Suprapubic skin (tissue), 4 donors: ENCODE results near the gene NELL1. TPM values are rescaled to one million over a fixed set of nuclear protein-coding genes. Genes with fewer than 3 reads are reported as not detected.

Experiments used
- DNase-seq, 2 donors: peaks; one replicate each; pipeline ENCODE4 v3.0.0-alpha.2; 2019; ENCODE audit warnings: low spot score in 2 of 2
- H3K27ac ChIP-seq: fragments of 200-600 bp; sonication (generic); one replicate; pipeline ENCODE4 v1.5.1; 2019
- H3K27me3 ChIP-seq: fragments of 200-600 bp; sonication (generic); one replicate; pipeline ENCODE4 v1.5.1; 2019
- H3K36me3 ChIP-seq: fragments of 200-600 bp; sonication (generic); one replicate; pipeline ENCODE4 v1.5.1; 2019
- H3K4me1 ChIP-seq: fragments of 200-600 bp; sonication (generic); one replicate; pipeline ENCODE4 v1.5.1; 2019
- H3K4me3 ChIP-seq: fragments of 200-600 bp; sonication (generic); one replicate; pipeline ENCODE4 v1.5.1; 2019; ENCODE audit warnings: mild to moderate bottlenecking
- H3K9me3 ChIP-seq: fragments of 200-600 bp; sonication (generic); one replicate; pipeline ENCODE4 v1.5.1; 2019
- CTCF ChIP-seq, 2 donors: fragments of 200-600 bp in 1 of 2; fragments of 450-650 bp in 1 of 2; sonication (generic) in 1 of 2; IDR thresholded peaks; one replicate each; pipeline ENCODE4 v1.5.1; 2016 to 2019; ENCODE audit warnings: antibody characterized with exemption in 2 of 2, mild to moderate bottlenecking in 1 of 2, moderate library complexity in 1 of 2
- EP300 ChIP-seq: sonication (generic); formaldehyde crosslinking; IDR thresholded peaks from one replicate; pipeline ENCODE4 v1.6.1; 2017; ENCODE audit warnings: antibody characterized with exemption
- POLR2A ChIP-seq, 2 donors: fragments of 450-650 bp; IDR thresholded peaks; one replicate each; pipeline ENCODE4 v1.6.1; 2017; ENCODE audit warnings: antibody characterized with exemption in 2 of 2, mild to moderate bottlenecking in 2 of 2, moderate library complexity in 2 of 2
- POLR2AphosphoS5 ChIP-seq, 3 donors: sonication (generic); formaldehyde crosslinking; IDR thresholded peaks; one replicate each; pipeline ENCODE4 v1.6.1; 2017; ENCODE audit warnings: antibody characterized with exemption in 3 of 3
- WGBS: methylation state at CpG from one replicate; pipeline ENCODE4 v1.1.5; 2018; 5-methylcytosine and 5-hydroxymethylcytosine counted together
- total RNA-seq, 4 donors: library from RNA; depleted of rRNA; stranded (reverse); fragments of >200 nt; gene quantifications; one replicate each; pipeline ENCODE4 v1.1.0, GENCODE V29; 2016

The NELL1 gene
- total RNA-seq: 1 to 10 TPM in 1 of 4 donors, under 1 TPM in 1, not detected in 2; 0.18 to 3.9 TPM

- Histone ChIP-seq H3K9me3 (no peaks in the 10 kb centered on the region), H3K4me3 (peak within 1 kb of the TSS; percentile 21), H3K27ac (no peak within 1 kb of the TSS), H3K4me1 (peaks cover 16% of the 10 kb centered on the region), H3K27me3 (peaks cover 80% of the 10 kb centered on the region), H3K36me3 (no peaks in the 10 kb centered on the region)
- 5% methylated on average over 13 of the region's 93 CpGs for WGBS
- no peak for DNase-seq
- TF ChIP-seq EP300: no peak
- TF ChIP-seq CTCF (IDR thresholded peaks at IDR 0.05): no peak
- TF ChIP-seq POLR2AphosphoS5 (IDR thresholded peaks at IDR 0.05): no peak
- TF ChIP-seq POLR2A (IDR thresholded peaks at IDR 0.05): no peak
These were observed at the start of gene NELL1 for GRCh38 chr11:20668844-20669819. NELL1 (plus strand) TSS chr11:20669586.

- Histone ChIP-seq H3K27ac (no peak overlapping the region), H3K9me3 (no peaks in the 10 kb centered on the region), H3K4me3 (no peak overlapping the region), H3K27me3 (no peaks in the 10 kb centered on the region), H3K4me1 (no peaks in the 10 kb centered on the region), H3K36me3 (no peaks in the 10 kb centered on the region)
- WGBS: 73% methylated on average over 2 of the region's 2 CpGs
- no peak for TF ChIP-seq CTCF (IDR thresholded peaks at IDR 0.05)
- TF ChIP-seq EP300: no peak
- TF ChIP-seq POLR2AphosphoS5 (IDR thresholded peaks at IDR 0.05): no peak
- no peak for TF ChIP-seq POLR2A (IDR thresholded peaks at IDR 0.05)
- no peak for DNase-seq
These were observed 48.4 kb upstream of the NELL1 start for GRCh38 chr11:20620988-20621387.

GRCh38 chr11:20621679-20622078, 47.7 kb upstream of the NELL1 start:
- Histone ChIP-seq H3K9me3 (no peaks in the 10 kb centered on the region), H3K4me1 (no peaks in the 10 kb centered on the region), H3K27me3 (no peaks in the 10 kb centered on the region), H3K27ac (no peak overlapping the region), H3K4me3 (no peak overlapping the region), H3K36me3 (no peaks in the 10 kb centered on the region)
- TF ChIP-seq POLR2A (IDR thresholded peaks at IDR 0.05) (no peak), CTCF (IDR thresholded peaks at IDR 0.05) (no peak), POLR2AphosphoS5 (IDR thresholded peaks at IDR 0.05) (no peak), EP300 (no peak)
- no peak for DNase-seq
- 25% methylated on average over 3 of the region's 6 CpGs for WGBS

- no peaks in the 10 kb centered on the region for H3K4me1 ChIP-seq
- WGBS: 43% methylated on average over 4 of the region's 4 CpGs
- H3K27ac ChIP-seq: no peak overlapping the region
- no peak for DNase-seq
- no peaks in the 10 kb centered on the region for H3K36me3 ChIP-seq
- no peaks in the 10 kb centered on the region for H3K27me3 ChIP-seq
- TF ChIP-seq EP300 (no peak), POLR2AphosphoS5 (IDR thresholded peaks at IDR 0.05) (no peak), POLR2A (IDR thresholded peaks at IDR 0.05) (no peak), CTCF (IDR thresholded peaks at IDR 0.05) (no peak)
- no peak overlapping the region for H3K4me3 ChIP-seq
- H3K9me3 ChIP-seq: no peaks in the 10 kb centered on the region
These were observed 46.1 kb upstream of the NELL1 start for GRCh38 chr11:20623252-20623651.

- TF ChIP-seq POLR2A (IDR thresholded peaks at IDR 0.05) (no peak), POLR2AphosphoS5 (IDR thresholded peaks at IDR 0.05) (no peak), EP300 (no peak), CTCF (IDR thresholded peaks at IDR 0.05) (no peak)
- 64% methylated on average over 4 of the region's 4 CpGs for WGBS
- no peaks in the 10 kb centered on the region for H3K36me3 ChIP-seq
These were observed 43.1 kb upstream of the NELL1 start for GRCh38 chr11:20626279-20626678.

More at GRCh38 chr11:20626279-20626678, 43.1 kb upstream of the NELL1 start:
- Histone ChIP-seq H3K9me3 (no peaks in the 10 kb centered on the region), H3K4me3 (no peak overlapping the region), H3K27ac (no peak overlapping the region), H3K4me1 (no peaks in the 10 kb centered on the region), H3K27me3 (no peaks in the 10 kb centered on the region)
- DNase-seq: no peak
